ENCODE measurements around the gene TIMM10. TPM values are rescaled to one million over a fixed set of nuclear protein-coding genes. Genes with fewer than 3 reads are reported as not detected.

TIMM10 gene
- total RNA-seq, 4 donors from 2014 or later = 23.5 to 29.0 (median 27.9) TPM

GRCh38 chr11:57481915-57482781, 48.4 kb downstream of the TIMM10 start:
- ATAC-seq = no peak
- WGBS, 2 donors (ENCODE audit: low coverage in 1 of 2) = 48 to 51% methylated on average over 3 to 18 of the region's 44 CpGs
- TF ChIP-seq POLR2A (IDR thresholded peaks at IDR 0.05) (no peak), EP300 (IDR thresholded peaks at IDR 0.05) (no peak), POLR2AphosphoS5 (IDR thresholded peaks at IDR 0.05) (no peak), CTCF (IDR thresholded peaks at IDR 0.05) (no peak)
- peaks cover 0 to 19% (median 12%) of the 10 kb centered on the region in 3 donors for H3K4me1 ChIP-seq
- peaks cover 49% of the 10 kb centered on the region for H3K27me3 ChIP-seq
- no peak overlapping the region for H3K27ac ChIP-seq
- H3K4me3 ChIP-seq = peak overlapping the region in 1 of 2 donors; percentile 22
- H3K9me3 ChIP-seq = no peaks in the 10 kb centered on the region
- peaks cover 3 to 40% of the 10 kb centered on the region in 2 donors for H3K36me3 ChIP-seq

GRCh38 chr11:57481315-57481714, 49.2 kb downstream of the TIMM10 start:
- Histone ChIP-seq H3K4me3 (no peak overlapping the region), H3K27me3 (peaks cover 58% of the 10 kb centered on the region), H3K36me3 (peaks cover 3 to 33% of the 10 kb centered on the region in 2 donors), H3K4me1 (peaks cover 0 to 26% (median 14%) of the 10 kb centered on the region in 3 donors), H3K27ac (no peak overlapping the region), H3K9me3 (no peaks in the 10 kb centered on the region)
- no peak for ATAC-seq
- no peak for TF ChIP-seq CTCF (IDR thresholded peaks at IDR 0.05)
- TF ChIP-seq POLR2AphosphoS5 (IDR thresholded peaks at IDR 0.05) = no peak
- TF ChIP-seq POLR2A (IDR thresholded peaks at IDR 0.05) = no peak
- WGBS, 2 donors (ENCODE audit: low coverage in 1 of 2) = 90% methylated on average over 2 of the region's 2 CpGs; no CpG with 5 or more reads in 1 of the 2 donors

- WGBS, 2 donors (ENCODE audit: low coverage in 1 of 2) = 0 to 30% methylated on average over 2 to 6 of the region's 9 CpGs
- H3K9me3 ChIP-seq = no peaks in the 10 kb centered on the region
- H3K27ac ChIP-seq = no peak overlapping the region
- H3K4me3 ChIP-seq = no peak overlapping the region
- H3K27me3 ChIP-seq = peaks cover 65% of the 10 kb centered on the region
- peaks cover 3 to 25% of the 10 kb centered on the region in 2 donors for H3K36me3 ChIP-seq
- TF ChIP-seq POLR2A (IDR thresholded peaks at IDR 0.05) (no peak), CTCF (IDR thresholded peaks at IDR 0.05) (peak in 3 of 4 experiments; percentile 54 to 75 (median 56)), EP300 (IDR thresholded peaks at IDR 0.05) (no peak)
- ATAC-seq = peak; percentile 35
- H3K4me1 ChIP-seq = peaks cover 0 to 34% (median 20%) of the 10 kb centered on the region in 3 donors
Observed at GRCh38 chr11:57480409-57481137, 50.0 kb downstream of the TIMM10 start.

- Histone ChIP-seq H3K4me3 (no peak overlapping the region), H3K27ac (no peak overlapping the region), H3K4me1 (peaks cover 0 to 36% (median 20%) of the 10 kb centered on the region in 3 donors), H3K27me3 (peaks cover 72% of the 10 kb centered on the region), H3K9me3 (no peaks in the 10 kb centered on the region), H3K36me3 (peaks cover 3 to 18% of the 10 kb centered on the region in 2 donors)
- TF ChIP-seq CTCF (IDR thresholded peaks at IDR 0.05) (no peak), POLR2A (IDR thresholded peaks at IDR 0.05) (no peak), EP300 (IDR thresholded peaks at IDR 0.05) (no peak), POLR2AphosphoS5 (IDR thresholded peaks at IDR 0.05) (no peak)
- no peak for ATAC-seq
- 0 to 18% methylated on average over 1 to 4 of the region's 4 CpGs for WGBS, 2 donors (ENCODE audit: low coverage in 1 of 2)
Observed at GRCh38 chr11:57479911-57480310, 50.6 kb downstream of the TIMM10 start.
